Vagina (tissue), 2 donors: ENCODE measurements around the gene ITGAE. TPM values are rescaled to one million over a fixed set of nuclear protein-coding genes. Genes with fewer than 3 reads are reported as not detected.

Source experiments
- DNase-seq, 2 donors: peaks; one replicate each; pipeline ENCODE4 v3.0.0-alpha.2; 2017; ENCODE audit errors: extremely low spot score in 2 of 2
- H3K27ac ChIP-seq: fragments of 200-600 bp; sonication (generic); one replicate; pipeline ENCODE4 v1.5.1; 2019
- H3K27me3 ChIP-seq: fragments of 200-600 bp; sonication (generic); one replicate; pipeline ENCODE4 v1.5.1; 2019
- H3K36me3 ChIP-seq, 2 donors: fragments of 200-600 bp; sonication (generic); one replicate each; pipeline ENCODE4 v1.5.1; 2017 to 2019
- H3K4me1 ChIP-seq: fragments of 200-600 bp; sonication (generic); one replicate; pipeline ENCODE4 v1.5.1; 2019
- H3K4me3 ChIP-seq, 2 donors: fragments of 200-600 bp; sonication (generic); 1 replicate in 1 of 2; 2 replicates in 1 of 2; pipeline ENCODE4 v1.5.1; 2016 to 2019
- H3K9me3 ChIP-seq: fragments of 200-600 bp; sonication (generic); one replicate; pipeline ENCODE4 v1.5.1; 2019
- CTCF ChIP-seq, 3 experiments: fragments of 450-650 bp in 2 of 3; fragments of 200-600 bp in 1 of 3; sonication (generic) in 1 of 3; IDR thresholded peaks; one replicate each; pipeline ENCODE4 v1.5.1; 2017 to 2019; ENCODE audit warnings: antibody characterized with exemption in 3 of 3, mild to moderate bottlenecking in 2 of 3, moderate library complexity in 2 of 3
- POLR2A ChIP-seq, 2 donors: fragments of 450-650 bp; IDR thresholded peaks; one replicate each; pipeline ENCODE4 v1.6.1; 2017; ENCODE audit warnings: antibody characterized with exemption in 2 of 2, mild to moderate bottlenecking in 2 of 2, moderate library complexity in 2 of 2
- POLR2AphosphoS5 ChIP-seq, 2 donors: sonication (generic); formaldehyde crosslinking; IDR thresholded peaks; one replicate each; pipeline ENCODE4 v1.9.0; 2017; ENCODE audit warnings: antibody characterized with exemption in 2 of 2, mild to moderate bottlenecking in 2 of 2, low read depth in 1 of 2; ENCODE audit not compliant: insufficient read depth in 1 of 2
- intact Hi-C: fragments of 100-400 bp; cut with DNase I; formaldehyde crosslinking; loops from one replicate; pipeline ENCODE4 v1.15.1; 2023
- total RNA-seq: library from RNA; depleted of rRNA; stranded (reverse); fragments of >200 nt; gene quantifications from one replicate; pipeline ENCODE4 v1.2.3, GENCODE V29; 2016

The ITGAE gene
- total RNA-seq, 1 donor from 2014 or later, result 30.9 TPM

- Histone ChIP-seq H3K27ac (no peak overlapping the region), H3K27me3 (no peaks in the 10 kb centered on the region), H3K4me3 (no peak overlapping the region), H3K9me3 (no peaks in the 10 kb centered on the region), H3K4me1 (no peaks in the 10 kb centered on the region), H3K36me3 (no peaks in the 10 kb centered on the region)
- no peak for TF ChIP-seq POLR2AphosphoS5 (IDR thresholded peaks at IDR 0.05; ENCODE audit: insufficient read depth in 1 of 2, low read depth in 1 of 2)
- TF ChIP-seq CTCF (IDR thresholded peaks at IDR 0.05), result no peak
- TF ChIP-seq POLR2A (IDR thresholded peaks at IDR 0.05), result no peak
- intact Hi-C loops, result no loop called here
- no peak for DNase-seq
These were observed 39.7 kb downstream of the ITGAE start for GRCh38 chr17:3761036-3761917.

GRCh38 chr17:3759597-3760216, 41.3 kb downstream of the ITGAE start:
- H3K9me3 ChIP-seq, result no peaks in the 10 kb centered on the region
- H3K4me1 ChIP-seq, result peaks cover 10% of the 10 kb centered on the region
- H3K4me3 ChIP-seq, result no peak overlapping the region
- H3K27me3 ChIP-seq, result no peaks in the 10 kb centered on the region
- no peak overlapping the region for H3K27ac ChIP-seq
- no peak for TF ChIP-seq POLR2AphosphoS5 (IDR thresholded peaks at IDR 0.05; ENCODE audit: insufficient read depth in 1 of 2, low read depth in 1 of 2)
- DNase-seq, result no peak
- no peaks in the 10 kb centered on the region for H3K36me3 ChIP-seq
- intact Hi-C loops, result no loop called here

DNA sequence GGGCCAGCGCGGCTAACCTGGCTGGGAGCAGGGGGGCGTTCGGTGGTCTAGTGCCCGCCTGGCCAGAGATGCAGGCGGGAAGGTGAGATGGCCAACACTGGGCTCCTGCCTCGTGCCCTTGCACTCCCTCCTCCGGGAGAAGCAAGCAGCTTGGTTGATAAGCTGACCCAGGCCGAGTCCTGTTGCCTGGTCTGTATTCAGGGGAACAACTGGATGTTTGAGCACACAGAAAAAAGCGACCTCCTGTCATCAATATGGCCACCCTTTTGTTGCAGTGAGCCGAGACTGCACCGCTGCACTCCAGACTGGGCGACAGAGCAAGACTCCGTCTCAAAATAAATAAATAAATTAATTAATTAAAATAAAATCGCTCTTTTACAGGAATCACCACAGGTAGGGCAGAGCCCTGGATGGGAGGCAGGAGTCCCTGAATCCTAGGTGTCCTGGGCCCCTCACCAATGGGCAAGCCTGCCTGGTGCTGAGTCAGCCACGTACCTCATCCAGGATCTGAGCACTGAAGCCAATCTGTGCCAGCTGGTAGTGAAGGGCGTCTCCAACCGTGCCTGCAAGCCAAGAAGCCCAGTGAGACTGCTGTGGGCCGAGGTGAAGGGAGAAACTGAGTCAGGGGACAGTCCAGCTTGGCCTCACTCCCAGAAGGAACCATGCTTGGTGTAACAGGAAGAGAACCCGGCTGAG, 45.5 kb downstream of the ITGAE start:
- peaks cover 11% of the 10 kb centered on the region for H3K4me1 ChIP-seq
- peak overlapping the region; percentile 63 for H3K27ac ChIP-seq
- TF ChIP-seq POLR2AphosphoS5 (IDR thresholded peaks at IDR 0.05; ENCODE audit: insufficient read depth in 1 of 2, low read depth in 1 of 2) (no peak), CTCF (IDR thresholded peaks at IDR 0.05) (no peak), POLR2A (IDR thresholded peaks at IDR 0.05) (no peak)
- no peaks in the 10 kb centered on the region for H3K9me3 ChIP-seq
- no peak for DNase-seq
- H3K27me3 ChIP-seq, result no peaks in the 10 kb centered on the region
- H3K4me3 ChIP-seq, result peak overlapping the region in 1 of 2 donors; percentile 43
- intact Hi-C loops, result no loop called here
- no peaks in the 10 kb centered on the region for H3K36me3 ChIP-seq

DNA sequence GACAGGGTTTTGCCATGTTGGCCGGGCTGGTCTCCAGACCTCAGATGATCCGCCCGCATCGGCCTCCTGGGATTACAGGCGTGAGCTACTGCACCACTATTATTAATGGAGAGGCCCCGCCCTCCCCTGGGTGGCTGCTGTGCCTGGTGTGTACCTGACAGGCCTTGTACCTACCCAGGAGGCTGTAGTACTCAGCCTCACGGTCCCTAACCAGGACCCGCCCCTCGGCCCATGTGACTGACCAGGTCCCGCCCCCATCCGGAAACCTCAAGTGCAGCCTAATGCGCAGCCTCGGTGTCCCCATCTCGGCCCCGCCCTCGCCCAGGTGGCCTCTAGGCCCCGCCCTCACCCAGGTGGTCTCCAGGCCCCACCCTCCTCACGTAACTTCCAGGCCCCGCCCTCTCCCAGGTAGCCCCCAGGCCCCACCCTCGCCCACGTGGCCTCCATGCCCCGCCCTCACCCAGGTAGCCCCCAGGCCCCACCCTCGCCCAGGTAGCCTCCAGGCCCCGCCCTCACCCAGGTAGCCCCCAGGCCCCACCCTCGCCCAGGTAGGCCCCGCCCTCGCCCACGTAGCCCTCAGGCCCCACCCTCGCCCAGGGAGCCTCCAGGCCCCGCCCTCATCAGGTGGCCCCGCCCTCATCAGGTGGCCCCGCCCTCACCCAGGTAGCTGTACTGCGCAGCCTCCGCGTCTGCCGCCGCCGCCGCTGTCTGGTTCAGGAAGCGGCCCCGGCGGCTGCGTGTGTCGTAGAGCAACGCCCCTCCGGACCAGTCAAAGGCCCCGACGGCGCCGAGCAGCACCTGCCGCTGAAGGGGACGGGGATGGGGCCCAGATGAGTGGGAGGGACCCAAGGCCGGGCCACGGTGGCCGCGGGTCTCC, 46.3 kb downstream of the ITGAE start:
- Histone ChIP-seq H3K36me3 (no peaks in the 10 kb centered on the region), H3K27ac (peak overlapping the region; percentile 63), H3K4me3 (peak overlapping the region in 1 of 2 donors; percentile 43), H3K27me3 (no peaks in the 10 kb centered on the region), H3K4me1 (peaks cover 11% of the 10 kb centered on the region), H3K9me3 (no peaks in the 10 kb centered on the region)
- TF ChIP-seq CTCF (IDR thresholded peaks at IDR 0.05) (no peak), POLR2A (IDR thresholded peaks at IDR 0.05) (no peak), POLR2AphosphoS5 (IDR thresholded peaks at IDR 0.05; ENCODE audit: insufficient read depth in 1 of 2, low read depth in 1 of 2) (peak; percentile 42 to 59)
- intact Hi-C loops, result no loop called here
- peak; percentile 90 to 98 for DNase-seq

DNA sequence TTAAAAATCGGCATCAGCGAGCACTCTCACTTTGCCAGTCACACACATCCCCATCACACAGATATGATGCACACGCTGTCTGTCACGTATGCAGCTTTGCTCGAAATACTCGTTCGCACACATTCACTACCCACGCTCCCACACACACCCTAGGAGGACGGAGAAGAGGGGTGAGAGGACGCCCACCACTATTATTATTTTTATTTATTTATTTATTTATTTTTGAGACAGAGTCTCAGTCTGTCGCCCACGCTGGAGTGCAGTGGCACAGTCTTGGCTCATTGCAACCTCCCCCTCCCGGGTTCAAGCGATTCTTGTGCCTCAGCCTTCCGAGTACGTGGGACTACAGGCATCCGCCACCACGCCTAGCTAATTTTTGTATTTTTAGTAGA, 46.9 kb downstream of the ITGAE start:
- Histone ChIP-seq H3K27me3 (no peaks in the 10 kb centered on the region), H3K4me3 (no peak overlapping the region), H3K27ac (no peak overlapping the region), H3K4me1 (peaks cover 11% of the 10 kb centered on the region), H3K9me3 (no peaks in the 10 kb centered on the region), H3K36me3 (no peaks in the 10 kb centered on the region)
- no peak for TF ChIP-seq POLR2A (IDR thresholded peaks at IDR 0.05)
- TF ChIP-seq POLR2AphosphoS5 (IDR thresholded peaks at IDR 0.05; ENCODE audit: insufficient read depth in 1 of 2, low read depth in 1 of 2), result no peak
- TF ChIP-seq CTCF (IDR thresholded peaks at IDR 0.05), result no peak
- intact Hi-C loops, result no loop called here
- DNase-seq, result no peak
